Neural progenitor cell (in vitro differentiated cells): ENCODE results near the gene WDTC1. TPM values are rescaled to one million over a fixed set of nuclear protein-coding genes. Genes with fewer than 3 reads are reported as not detected.
"Not testable (repeated sequence)": the region's sequence is repeated elsewhere in the genome, so short reads cannot be mapped to it uniquely, and the experiment has no call there.

Experiments
- DNase-seq: peaks from one replicate; pipeline ENCODE4 v3.0.0-alpha.2; 2016; ENCODE audit warnings: low spot score
- H2AFZ ChIP-seq: fragments of 200-600 bp; sonication (generic); replicated peaks from 2 replicates; pipeline ENCODE4 v1.6.1; 2016; ENCODE audit warnings: antibody characterized with exemption
- H3F3A ChIP-seq: fragments of 200-600 bp; sonication (generic); 2 replicates; pipeline ENCODE4 v1.6.1; 2016; ENCODE audit warnings: antibody characterized with exemption, low read depth
- H3K27ac ChIP-seq: fragments of 200-600 bp; sonication (generic); 2 replicates; pipeline ENCODE4 v1.5.1; 2016; ENCODE audit warnings: mild to moderate bottlenecking
- H3K27me3 ChIP-seq: fragments of 200-600 bp; sonication (generic); 2 replicates; pipeline ENCODE4 v1.6.1; 2016; ENCODE audit warnings: mild to moderate bottlenecking, moderate library complexity
- H3K36me3 ChIP-seq: fragments of 200-600 bp; sonication (generic); 2 replicates; pipeline ENCODE4 v1.5.1; 2016
- H3K4me1 ChIP-seq: fragments of 200-600 bp; sonication (generic); 2 replicates; pipeline ENCODE4 v1.6.1; 2016; ENCODE audit warnings: mixed run types
- H3K4me2 ChIP-seq: fragments of 200-600 bp; sonication (generic); 2 replicates; pipeline ENCODE4 v1.6.1; 2016
- H3K4me3 ChIP-seq: fragments of 200-600 bp; sonication (generic); 2 replicates; pipeline ENCODE4 v1.5.1; 2016
- H3K79me2 ChIP-seq: fragments of 200-600 bp; sonication (generic); 2 replicates; pipeline ENCODE4 v1.6.1; 2016; ENCODE audit warnings: low read depth
- H3K9ac ChIP-seq: fragments of 200-600 bp; sonication (generic); 2 replicates; pipeline ENCODE4 v1.6.1; 2016
- H3K9me3 ChIP-seq: fragments of 200-600 bp; sonication (generic); 2 replicates; pipeline ENCODE4 v1.5.1; 2016; ENCODE audit warnings: low read depth
- H4K20me1 ChIP-seq: fragments of 200-600 bp; sonication (generic); 2 replicates; pipeline ENCODE4 v1.6.1; 2016; ENCODE audit warnings: low read depth
- H3K27ac Mint-ChIP-seq: 3 replicates; pipeline ENCODE4 v1.8.0; 2021; ENCODE audit warnings: mixed read lengths
- H3K27me3 Mint-ChIP-seq: 2 replicates; pipeline ENCODE4 v1.8.0; 2022; ENCODE audit warnings: low read depth, mild to moderate bottlenecking, inconsistent platforms, moderate library complexity, mixed read lengths; ENCODE audit not compliant: insufficient read depth
- H3K36me3 Mint-ChIP-seq: 3 replicates; pipeline ENCODE4 v1.8.0; 2021; ENCODE audit warnings: mixed read lengths
- H3K4me1 Mint-ChIP-seq: 3 replicates; pipeline ENCODE4 v1.8.0; 2021; ENCODE audit warnings: mixed read lengths
- H3K4me3 Mint-ChIP-seq: 3 replicates; pipeline ENCODE4 v1.8.0; 2021; ENCODE audit warnings: mild to moderate bottlenecking, moderate library complexity, mixed read lengths
- H3K9me3 Mint-ChIP-seq: 3 replicates; pipeline ENCODE4 v1.8.0; 2020; ENCODE audit warnings: mixed read lengths
- EZH2 ChIP-seq: fragments of 200-600 bp; sonication (generic); IDR thresholded peaks from 2 replicates; pipeline ENCODE4 v1.6.1; 2017; ENCODE audit warnings: antibody characterized with exemption, mild to moderate bottlenecking, moderate library complexity
- EZH2phosphoT487 ChIP-seq: fragments of 200-600 bp; sonication (generic); IDR thresholded peaks from 2 replicates; pipeline ENCODE4 v1.6.1; 2017; ENCODE audit warnings: antibody characterized with exemption
- total RNA-seq: library from RNA; depleted of rRNA; stranded (reverse); fragments of >200 nt; gene quantifications from 2 replicates; pipeline ENCODE4 v1.2.3, GENCODE V29; 2015; ENCODE audit warnings: low replicate concordance
- TF ChIP-seq, protein P1 (sequence below): fragments of 200-600 bp; sonication (generic); IDR thresholded peaks from 2 replicates; pipeline ENCODE4 v1.5.1; 2017; ENCODE audit warnings: antibody characterized with exemption, mild to moderate bottlenecking

WDTC1 gene
- total RNA-seq, 1 donor from 2014 or later: 17.8 TPM

DNA sequence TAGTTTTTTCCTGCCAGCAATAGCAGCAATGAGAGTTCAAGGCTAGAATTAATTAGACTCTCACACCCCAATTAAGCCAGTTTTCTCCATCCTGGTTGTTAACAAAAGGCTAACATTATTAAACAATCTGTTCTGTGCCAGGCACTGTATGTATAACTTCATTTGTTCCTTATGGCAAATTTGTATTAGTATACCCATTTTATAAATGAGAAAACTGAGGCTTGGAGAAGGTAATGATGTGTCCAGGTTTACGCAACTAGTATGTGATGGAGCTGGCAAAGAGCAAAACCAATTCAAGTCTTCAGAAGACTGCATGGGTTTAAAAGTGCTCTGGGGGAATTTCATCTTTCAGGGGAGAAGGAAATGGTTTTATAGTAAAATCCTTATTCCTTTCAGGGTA is 41.2 kb upstream of the WDTC1 start:
- Mint-ChIP-seq H3K4me3 (no peak overlapping the region), H3K36me3 (no peaks in the 10 kb centered on the region), H3K27me3 (peaks cover 3% of the 10 kb centered on the region), H3K9me3 (no peaks in the 10 kb centered on the region), H3K27ac (no peak overlapping the region), H3K4me1 (peaks cover 4% of the 10 kb centered on the region)
- Histone ChIP-seq H2AFZ (no peak overlapping the region), H3K4me2 (no peak overlapping the region), H3F3A (no peaks in the 10 kb centered on the region), H3K27me3 (no peaks in the 10 kb centered on the region), H3K9me3 (no peaks in the 10 kb centered on the region), H3K79me2 (no peaks in the 10 kb centered on the region), H3K4me1 (no peaks in the 10 kb centered on the region), H3K9ac (no peak overlapping the region), H3K4me3 (no peak overlapping the region), H4K20me1 (no peaks in the 10 kb centered on the region), H3K27ac (no peak overlapping the region), H3K36me3 (no peaks in the 10 kb centered on the region)
- no peak for DNase-seq
- TF ChIP-seq EZH2: no peak
- TF ChIP-seq, protein P1, sequence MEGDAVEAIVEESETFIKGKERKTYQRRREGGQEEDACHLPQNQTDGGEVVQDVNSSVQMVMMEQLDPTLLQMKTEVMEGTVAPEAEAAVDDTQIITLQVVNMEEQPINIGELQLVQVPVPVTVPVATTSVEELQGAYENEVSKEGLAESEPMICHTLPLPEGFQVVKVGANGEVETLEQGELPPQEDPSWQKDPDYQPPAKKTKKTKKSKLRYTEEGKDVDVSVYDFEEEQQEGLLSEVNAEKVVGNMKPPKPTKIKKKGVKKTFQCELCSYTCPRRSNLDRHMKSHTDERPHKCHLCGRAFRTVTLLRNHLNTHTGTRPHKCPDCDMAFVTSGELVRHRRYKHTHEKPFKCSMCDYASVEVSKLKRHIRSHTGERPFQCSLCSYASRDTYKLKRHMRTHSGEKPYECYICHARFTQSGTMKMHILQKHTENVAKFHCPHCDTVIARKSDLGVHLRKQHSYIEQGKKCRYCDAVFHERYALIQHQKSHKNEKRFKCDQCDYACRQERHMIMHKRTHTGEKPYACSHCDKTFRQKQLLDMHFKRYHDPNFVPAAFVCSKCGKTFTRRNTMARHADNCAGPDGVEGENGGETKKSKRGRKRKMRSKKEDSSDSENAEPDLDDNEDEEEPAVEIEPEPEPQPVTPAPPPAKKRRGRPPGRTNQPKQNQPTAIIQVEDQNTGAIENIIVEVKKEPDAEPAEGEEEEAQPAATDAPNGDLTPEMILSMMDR: no peak
- TF ChIP-seq EZH2phosphoT487: no peak

DNA sequence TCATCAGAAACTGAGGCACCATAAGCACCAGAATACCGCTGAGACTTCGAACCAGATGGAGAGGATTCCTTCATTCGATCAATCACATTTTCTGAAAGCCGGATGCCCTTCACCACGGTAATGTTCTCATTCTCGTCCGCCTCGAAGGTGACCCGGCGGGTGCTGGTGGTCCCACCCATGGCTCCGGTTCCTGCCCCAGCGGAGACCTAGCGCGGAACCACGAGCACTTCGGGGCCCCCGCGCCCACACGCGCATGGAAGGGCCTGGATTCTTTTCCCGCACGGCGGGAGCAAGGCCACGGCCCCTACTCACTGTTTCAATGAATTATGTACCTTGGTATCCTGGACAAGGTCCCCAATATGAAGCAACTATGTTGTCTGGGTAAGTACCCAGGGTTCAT is 33.1 kb upstream of the WDTC1 start:
- H3K27ac ChIP-seq: no peak overlapping the region
- no peaks in the 10 kb centered on the region for H3K27me3 ChIP-seq
- H4K20me1 ChIP-seq: no peaks in the 10 kb centered on the region
- Mint-ChIP-seq H3K9me3 (peaks cover 3% of the 10 kb centered on the region), H3K27me3 (peaks cover 5% of the 10 kb centered on the region), H3K27ac (no peak overlapping the region), H3K36me3 (no peaks in the 10 kb centered on the region), H3K4me1 (peaks cover 7% of the 10 kb centered on the region), H3K4me3 (no peak overlapping the region)
- no peak overlapping the region for H2AFZ ChIP-seq
- no peaks in the 10 kb centered on the region for H3F3A ChIP-seq
- no peak overlapping the region for H3K9ac ChIP-seq
- H3K4me2 ChIP-seq: no peak overlapping the region
- TF ChIP-seq, protein P1: no peak
- TF ChIP-seq EZH2 (no peak), EZH2phosphoT487 (no peak)
- no peak overlapping the region for H3K4me3 ChIP-seq
- no peaks in the 10 kb centered on the region for H3K4me1 ChIP-seq
- H3K36me3 ChIP-seq: no peaks in the 10 kb centered on the region
- H3K9me3 ChIP-seq: no peaks in the 10 kb centered on the region
- no peak for DNase-seq
- no peaks in the 10 kb centered on the region for H3K79me2 ChIP-seq

- no peak overlapping the region for H2AFZ ChIP-seq
Observed at GRCh38 chr1:27203946-27204345, 30.5 kb upstream of the WDTC1 start.

GRCh38 chr1:27207238-27207637 is 27.2 kb upstream of the WDTC1 start:
- not testable (repeated sequence) for H3K4me2 ChIP-seq, H2AFZ ChIP-seq, H3K27ac Mint-ChIP-seq, H3K9ac ChIP-seq, H3K9me3 Mint-ChIP-seq, H3K9me3 ChIP-seq, H3K27me3 Mint-ChIP-seq, H3K27ac ChIP-seq, H3K4me1 ChIP-seq, H3K4me3 Mint-ChIP-seq, H3K36me3 Mint-ChIP-seq, H3K79me2 ChIP-seq, H3K27me3 ChIP-seq, H4K20me1 ChIP-seq, H3F3A ChIP-seq, H3K36me3 ChIP-seq, H3K4me3 ChIP-seq, DNase-seq, H3K4me1 Mint-ChIP-seq

More at GRCh38 chr1:27203946-27204345, 30.5 kb upstream of the WDTC1 start:
- Histone ChIP-seq H3K9ac (no peak overlapping the region), H3K79me2 (no peaks in the 10 kb centered on the region), H3K9me3 (no peaks in the 10 kb centered on the region), H3F3A (no peaks in the 10 kb centered on the region), H3K36me3 (no peaks in the 10 kb centered on the region), H3K27me3 (no peaks in the 10 kb centered on the region), H3K4me1 (no peaks in the 10 kb centered on the region), H3K27ac (no peak overlapping the region), H4K20me1 (no peaks in the 10 kb centered on the region), H3K4me3 (no peak overlapping the region), H3K4me2 (no peak overlapping the region)
- H3K27me3 Mint-ChIP-seq: peaks cover 7% of the 10 kb centered on the region
- no peak overlapping the region for H3K27ac Mint-ChIP-seq
- H3K36me3 Mint-ChIP-seq: no peaks in the 10 kb centered on the region
- no peak overlapping the region for H3K4me3 Mint-ChIP-seq
- no peak for TF ChIP-seq EZH2
- TF ChIP-seq, protein P1: no peak
- TF ChIP-seq EZH2phosphoT487: no peak
- no peak for DNase-seq
- peaks cover 3% of the 10 kb centered on the region for H3K9me3 Mint-ChIP-seq
- peaks cover 2% of the 10 kb centered on the region for H3K4me1 Mint-ChIP-seq

- not testable (repeated sequence) for H3K79me2 ChIP-seq, H3K27me3 ChIP-seq, H3K9ac ChIP-seq, H3K27me3 Mint-ChIP-seq, H3K9me3 ChIP-seq, H4K20me1 ChIP-seq, H3K36me3 Mint-ChIP-seq, H3K27ac ChIP-seq, H3K4me1 ChIP-seq, H3K4me3 ChIP-seq, H3K9me3 Mint-ChIP-seq, H3K4me1 Mint-ChIP-seq, H2AFZ ChIP-seq, H3F3A ChIP-seq, H3K4me2 ChIP-seq, H3K36me3 ChIP-seq, DNase-seq, H3K27ac Mint-ChIP-seq, H3K4me3 Mint-ChIP-seq
Observed at GRCh38 chr1:27208143-27208850, 26.1 kb upstream of the WDTC1 start.
